GM13976 (cell line): ENCODE results near the gene FOXP1.

Experiments used
- DNase-seq: peaks from one replicate; pipeline ENCODE4 v3.0.0; 2012; ENCODE audit warnings: low spot score
- CTCF ChIP-seq: IDR thresholded peaks from 2 replicates; pipeline ENCODE4 v1.5.1; 2012; ENCODE audit warnings: borderline replicate concordance, mild to moderate bottlenecking; ENCODE audit not compliant: insufficient read depth; ENCODE audit errors: extremely low read depth, missing control alignments, control extremely low read depth
- in situ Hi-C: fragments of 300-500 bp; cut with MboI; formaldehyde crosslinking; loops from one replicate; pipeline ENCODE4 v1.12.0; 2022; ENCODE audit warnings: low sequenced_read_pairs, mixed read lengths, inconsistent platforms; ENCODE audit not compliant: unreplicated experiment

FOXP1 gene

DNA sequence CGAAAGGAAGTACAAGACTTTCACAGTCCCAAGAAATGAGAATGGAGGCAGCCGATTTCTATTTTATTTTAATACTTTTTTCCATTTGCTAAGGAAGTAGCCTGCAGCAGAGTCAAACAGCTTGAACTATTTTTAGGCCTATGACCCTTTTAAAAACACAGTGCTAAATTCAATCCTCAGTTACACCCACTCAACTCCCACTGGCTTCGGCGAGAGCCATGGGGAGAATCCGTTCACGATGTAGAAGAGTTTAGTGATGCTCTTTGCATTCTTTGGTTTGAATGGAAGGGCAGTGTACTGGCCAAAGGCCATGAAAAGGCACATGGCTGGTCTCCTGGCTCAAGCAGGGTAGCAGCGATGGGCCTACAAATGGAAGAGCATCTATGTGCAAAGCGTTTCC, 343.5 kb downstream of the FOXP1 start:
- in situ Hi-C loops = no loop called here
- no peak for TF ChIP-seq CTCF
- DNase-seq = no peak

DNA sequence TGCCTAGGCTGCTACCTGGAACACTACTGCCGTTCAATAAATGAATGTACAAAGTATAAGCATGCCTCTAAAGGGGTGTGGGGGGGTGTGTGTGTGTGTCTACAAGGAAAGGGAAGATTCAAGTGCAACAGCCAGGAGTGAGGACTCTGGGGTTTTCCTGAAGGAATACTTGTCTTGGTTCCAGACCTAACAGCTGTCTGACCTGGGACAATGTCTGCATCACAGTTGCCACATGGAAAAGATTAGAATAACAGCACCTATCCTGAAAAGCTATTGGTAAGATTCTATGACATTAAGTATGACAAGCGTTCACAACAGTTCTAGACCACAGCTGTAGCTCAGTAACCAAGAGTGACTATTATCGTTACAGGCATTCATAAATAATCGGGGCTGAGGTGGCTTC, 345.2 kb downstream of the FOXP1 start:
- in situ Hi-C loops = no loop called here
- no peak for DNase-seq
- no peak for TF ChIP-seq CTCF

DNA sequence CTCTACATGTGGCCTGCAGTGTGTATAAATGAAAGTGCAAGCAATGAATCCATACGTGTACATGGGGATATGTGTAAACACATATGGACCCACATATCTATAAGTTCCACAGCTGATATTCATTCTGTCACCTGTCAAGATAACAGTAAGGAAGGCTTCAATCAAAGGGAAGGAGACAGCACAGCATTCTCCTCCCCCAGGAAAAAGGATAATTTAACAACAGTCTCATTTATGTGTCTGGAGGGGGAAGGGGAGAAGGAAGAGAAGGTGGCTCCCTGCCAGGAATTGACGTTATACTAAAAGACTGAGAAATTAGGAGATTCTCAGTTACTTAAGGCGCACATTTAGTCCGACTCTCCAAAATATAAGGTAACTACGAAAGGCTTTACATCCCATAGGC, 345.9 kb downstream of the FOXP1 start:
- no peak for TF ChIP-seq CTCF
- DNase-seq = no peak
- in situ Hi-C loops = no loop called here

DNA sequence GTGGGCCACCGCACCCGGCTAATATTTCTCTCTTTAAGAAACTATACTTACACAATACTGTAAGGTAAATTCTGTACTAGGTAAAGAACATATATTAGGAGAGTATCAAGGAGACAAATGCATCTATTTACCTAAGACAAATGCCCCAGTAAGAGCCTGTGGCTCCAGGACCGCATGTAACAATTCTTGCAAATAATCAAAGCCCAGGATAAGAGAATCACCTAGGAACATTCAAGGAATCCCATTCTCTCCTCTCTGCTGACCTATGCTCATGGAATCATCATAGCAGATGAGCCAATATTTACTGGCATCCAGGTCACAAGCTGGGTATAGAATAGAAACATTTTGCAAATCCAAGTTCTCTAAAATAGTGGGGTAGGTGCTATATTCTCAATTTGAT, 347.7 kb downstream of the FOXP1 start:
- DNase-seq = no peak
- no peak for TF ChIP-seq CTCF
- in situ Hi-C loops = no loop called here

- in situ Hi-C loops = no loop called here
- DNase-seq = no peak
- no peak for TF ChIP-seq CTCF
Observed at GRCh38 chr3:71232895-71233294, 350.6 kb downstream of the FOXP1 start.

GRCh38 chr3:71232175-71232679, 351.3 kb downstream of the FOXP1 start:
- DNase-seq = no peak
- no peak for TF ChIP-seq CTCF
- in situ Hi-C loops = no loop called here

DNA sequence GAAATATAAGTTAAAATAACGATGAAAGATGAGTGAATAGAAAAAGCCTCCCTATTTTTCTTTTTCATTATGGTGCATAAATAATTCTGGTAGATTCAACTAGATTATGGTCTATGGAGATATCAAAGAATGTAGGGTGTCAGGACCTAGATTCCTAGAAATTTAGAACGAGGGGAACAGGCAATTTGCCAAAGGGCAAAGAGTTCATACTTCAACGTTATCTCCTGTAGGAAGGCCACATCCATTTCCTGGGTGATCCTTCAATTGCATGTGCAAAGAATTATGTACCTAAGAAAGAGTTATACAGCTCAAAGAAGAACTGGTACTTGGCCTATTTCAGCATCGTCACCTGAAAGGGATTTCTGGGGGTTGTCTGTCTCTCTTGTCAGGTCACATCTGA, 351.8 kb downstream of the FOXP1 start:
- in situ Hi-C loops = no loop called here
- no peak for TF ChIP-seq CTCF
- DNase-seq = no peak
